ENCODE data around the gene VWA5B1.

VWA5B1 gene

GRCh38 chr1:20325844-20326420 is 35.3 kb downstream of the VWA5B1 start:
- TF ChIP-seq CTCF (IDR thresholded peaks at IDR 0.05; ENCODE audit: low read depth, low read length, missing control alignments), result no peak
- no peak overlapping the region for H3K4me3 ChIP-seq (ENCODE audit: low read depth, low read length)
- no peak for DNase-seq (ENCODE audit: low read depth)

DNA sequence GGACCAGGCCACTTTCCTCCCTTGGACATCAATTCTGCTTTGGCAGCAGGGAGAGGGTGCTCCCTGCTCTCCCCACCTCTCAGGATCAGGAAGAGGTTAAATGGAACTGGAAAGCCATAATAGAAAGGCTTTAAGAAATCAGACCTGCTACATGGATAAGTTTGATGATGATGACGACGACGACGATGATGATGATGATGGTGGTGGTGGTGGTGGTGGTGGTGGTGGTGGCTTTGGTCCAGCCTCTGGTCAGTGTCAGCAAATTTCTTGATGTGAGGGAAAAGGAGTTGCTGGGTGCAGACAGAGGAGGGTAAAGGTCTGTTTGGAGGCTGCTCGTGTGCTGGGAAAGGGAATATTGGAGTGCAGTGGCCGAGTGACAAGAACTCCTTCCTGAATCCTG is 36.8 kb downstream of the VWA5B1 start:
- no peak for TF ChIP-seq CTCF (IDR thresholded peaks at IDR 0.05; ENCODE audit: low read depth, low read length, missing control alignments)
- DNase-seq (ENCODE audit: low read depth), result no peak
- H3K4me3 ChIP-seq (ENCODE audit: low read depth, low read length), result no peak overlapping the region

DNA sequence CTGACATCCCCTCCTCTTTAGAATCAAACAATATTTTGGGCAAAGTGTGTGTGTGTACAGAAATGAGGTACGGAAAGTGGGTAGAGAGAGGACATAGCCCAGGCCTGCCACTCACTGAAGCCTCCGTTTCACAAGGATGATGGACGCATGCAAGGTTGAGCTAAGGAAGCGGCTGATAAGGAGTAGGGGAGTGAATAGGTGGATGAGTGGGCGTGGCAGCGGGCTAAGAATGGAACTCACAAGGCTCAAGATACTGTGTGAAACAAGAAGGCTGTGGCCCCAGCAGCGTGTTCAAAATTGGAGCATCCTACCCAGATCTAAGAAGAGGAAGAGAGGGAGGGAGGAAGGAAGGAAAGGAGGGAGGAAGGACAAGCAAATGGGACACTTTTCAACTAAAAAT is 37.5 kb downstream of the VWA5B1 start:
- no peak for TF ChIP-seq CTCF (IDR thresholded peaks at IDR 0.05; ENCODE audit: low read depth, low read length, missing control alignments)
- DNase-seq (ENCODE audit: low read depth), result no peak
- H3K4me3 ChIP-seq (ENCODE audit: low read depth, low read length), result no peak overlapping the region

- no peak for DNase-seq (ENCODE audit: low read depth)
- TF ChIP-seq CTCF (IDR thresholded peaks at IDR 0.05; ENCODE audit: low read depth, low read length, missing control alignments), result peak; percentile 22
- H3K4me3 ChIP-seq (ENCODE audit: low read depth, low read length), result no peak overlapping the region
These were observed 39.3 kb downstream of the VWA5B1 start for GRCh38 chr1:20329793-20330542.

DNA sequence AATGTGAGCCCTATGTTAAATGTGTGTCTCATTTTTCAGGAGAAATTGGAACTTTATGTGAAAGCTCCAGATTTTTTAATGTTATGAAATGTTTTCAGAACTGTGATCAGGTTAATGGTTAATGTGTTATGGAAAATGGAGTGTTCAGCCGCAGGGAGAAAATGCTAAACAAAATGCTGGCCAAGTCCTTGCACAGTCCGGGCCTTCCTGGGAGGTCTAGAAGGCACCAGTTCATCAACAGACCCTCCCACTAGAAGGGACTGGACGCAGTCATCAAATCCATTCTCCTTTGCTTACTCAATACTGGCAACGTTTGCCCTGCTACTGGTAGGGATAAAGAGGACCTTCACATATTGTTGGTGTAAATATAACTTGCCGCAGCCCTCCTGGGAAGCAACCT is 43.4 kb downstream of the VWA5B1 start:
- no peak overlapping the region for H3K4me3 ChIP-seq (ENCODE audit: low read depth, low read length)
- TF ChIP-seq CTCF (IDR thresholded peaks at IDR 0.05; ENCODE audit: low read depth, low read length, missing control alignments), result no peak
- no peak for DNase-seq (ENCODE audit: low read depth)

- no peak for DNase-seq (ENCODE audit: low read depth)
- TF ChIP-seq CTCF (IDR thresholded peaks at IDR 0.05; ENCODE audit: low read depth, low read length, missing control alignments), result no peak
- no peak overlapping the region for H3K4me3 ChIP-seq (ENCODE audit: low read depth, low read length)
These were observed 45.5 kb downstream of the VWA5B1 start for GRCh38 chr1:20336105-20336605.

Measured in GM12864 (cell line).